ENCODE data around the gene PLXNB2.

GRCh38 chr22:50269573-50269969 lies 37.9 kb downstream of the PLXNB2 start:
- no peak for TF ChIP-seq CTCF (IDR thresholded peaks at IDR 0.05; ENCODE audit: low read length)
- TF ChIP-seq EZH2 (IDR thresholded peaks at IDR 0.05; ENCODE audit: borderline replicate concordance, low read length) = no peak
